Right atrium auricular region (tissue), 2 donors: ENCODE measurements around the gene EBF4. TPM values are rescaled to one million over a fixed set of nuclear protein-coding genes. Genes with fewer than 3 reads are reported as not detected.

Experiments used
- DNase-seq: peaks from one replicate; pipeline ENCODE4 v3.0.0-alpha.2; 2019; ENCODE audit warnings: low spot score
- H3K27ac ChIP-seq, 2 donors: fragments of 200-600 bp; sonication (generic); 1 replicate in 1 of 2; 2 replicates in 1 of 2; pipeline ENCODE4 v1.5.1; 2016 to 2019
- H3K27me3 ChIP-seq, 2 donors: fragments of 200-600 bp; sonication (generic); one replicate each; pipeline versions ENCODE4 v1.5.1 to v1.6.0; 2017 to 2019
- H3K36me3 ChIP-seq: fragments of 200-600 bp; sonication (generic); one replicate; pipeline ENCODE4 v1.5.1; 2016
- H3K4me1 ChIP-seq, 2 donors: fragments of 200-600 bp; sonication (generic); one replicate each; pipeline versions ENCODE4 v1.5.1 to v1.6.0; 2017 to 2019
- H3K4me3 ChIP-seq, 2 donors: fragments of 200-600 bp; sonication (generic); 1 replicate in 1 of 2; 2 replicates in 1 of 2; pipeline ENCODE4 v1.5.1; 2017 to 2019; ENCODE audit warnings: mild to moderate bottlenecking in 1 of 2, moderate library complexity in 1 of 2
- H3K9me3 ChIP-seq, 2 donors: fragments of 200-600 bp; sonication (generic); one replicate each; pipeline ENCODE4 v1.5.1; 2019
- CTCF ChIP-seq, 2 donors: fragments of 200-600 bp; sonication (generic); IDR thresholded peaks; one replicate each; pipeline ENCODE4 v1.5.1; 2019; ENCODE audit warnings: antibody characterized with exemption in 2 of 2
- total RNA-seq, 2 donors: library from RNA; depleted of rRNA; stranded (reverse); fragments of >200 nt; gene quantifications; one replicate each; pipeline ENCODE4 v1.1.0, GENCODE V29; 2016

EBF4 gene
- total RNA-seq, 2 donors from 2014 or later = 2.5 to 8.5 TPM

DNA sequence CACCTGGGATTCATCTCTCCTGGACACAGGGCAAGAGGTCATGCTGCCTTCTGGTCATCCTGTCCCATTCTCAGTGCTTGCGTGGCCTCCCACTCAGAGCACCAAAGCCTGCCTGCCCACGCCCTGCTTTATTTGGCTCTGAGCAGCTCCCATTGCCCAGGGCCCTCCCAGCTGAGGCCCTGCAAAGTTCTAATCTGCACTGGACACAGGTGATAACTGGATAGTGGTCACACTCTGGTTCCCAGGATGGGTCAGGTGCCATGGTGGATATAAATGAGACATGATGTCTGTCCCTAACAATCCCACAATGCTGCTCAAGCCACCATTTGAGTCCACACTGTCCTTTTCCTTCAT, 68.3 kb downstream of the EBF4 start:
- TF ChIP-seq CTCF (IDR thresholded peaks at IDR 0.05) = no peak
- no peaks in the 10 kb centered on the region for H3K4me1 ChIP-seq

GRCh38 chr20:2761885-2762284, 69.3 kb downstream of the EBF4 start:
- DNase-seq = no peak
- no peak for TF ChIP-seq CTCF (IDR thresholded peaks at IDR 0.05)
- no peaks in the 10 kb centered on the region for H3K27me3 ChIP-seq

More for the DNA sequence above, 68.3 kb downstream of the EBF4 start:
- no peak for DNase-seq
- no peaks in the 10 kb centered on the region for H3K36me3 ChIP-seq
- H3K27ac ChIP-seq = no peak overlapping the region
- no peak overlapping the region for H3K4me3 ChIP-seq
- no peaks in the 10 kb centered on the region for H3K9me3 ChIP-seq
- H3K27me3 ChIP-seq = no peaks in the 10 kb centered on the region

DNA sequence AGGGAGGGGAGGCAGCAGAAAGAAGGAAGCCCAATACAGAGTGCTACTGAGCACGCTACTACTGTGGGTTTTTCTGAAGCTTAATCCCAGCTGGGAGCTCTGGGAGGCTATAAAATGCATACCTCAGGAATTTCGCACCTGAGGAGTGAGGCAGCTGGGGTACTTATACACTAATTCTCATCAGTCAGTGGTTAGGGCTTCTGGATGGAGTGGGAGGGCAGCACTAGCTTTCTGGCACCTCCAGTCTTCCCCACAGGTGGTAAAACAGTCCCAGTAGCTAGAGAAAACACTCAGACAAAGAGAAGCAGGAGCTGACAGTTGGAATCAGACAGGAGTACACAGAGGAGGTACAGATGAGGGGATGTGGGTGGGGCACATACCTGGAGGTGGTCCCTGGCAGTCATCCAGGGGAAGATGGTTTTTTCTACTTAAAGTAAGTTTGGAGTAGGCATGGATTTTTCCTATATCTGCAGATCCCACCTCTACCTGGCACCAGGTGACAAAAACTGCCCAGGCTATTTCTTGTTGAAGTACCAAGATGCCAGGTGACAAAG, 70.1 kb downstream of the EBF4 start:
- H3K27me3 ChIP-seq = no peaks in the 10 kb centered on the region
- no peak for DNase-seq

More at GRCh38 chr20:2761885-2762284, 69.3 kb downstream of the EBF4 start:
- H3K4me1 ChIP-seq = no peaks in the 10 kb centered on the region
- no peak overlapping the region for H3K4me3 ChIP-seq
- no peaks in the 10 kb centered on the region for H3K9me3 ChIP-seq
- H3K36me3 ChIP-seq = no peaks in the 10 kb centered on the region
- H3K27ac ChIP-seq = no peak overlapping the region

DNA sequence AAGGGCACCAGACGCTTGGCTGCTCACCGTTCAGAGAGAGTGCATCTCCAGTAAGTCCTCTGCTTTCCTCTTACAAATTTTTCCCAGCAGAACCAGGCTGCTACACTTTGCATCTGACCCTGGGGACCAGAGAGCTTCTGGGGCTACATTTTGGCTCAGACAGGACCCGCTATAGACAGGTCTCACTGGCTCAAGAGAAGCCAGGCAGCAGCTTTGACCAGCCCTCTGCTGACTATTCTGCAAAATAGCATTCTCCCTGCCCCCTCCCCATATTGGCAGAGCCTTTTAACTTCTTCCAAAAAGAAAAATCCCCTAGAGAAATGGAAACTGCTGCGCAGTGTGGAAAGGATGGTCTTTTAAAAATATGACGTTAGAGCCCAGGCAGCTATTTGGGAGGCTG, 70.6 kb downstream of the EBF4 start:
- H3K4me3 ChIP-seq = no peak overlapping the region
- DNase-seq = no peak

More for the DNA sequence above, 70.1 kb downstream of the EBF4 start:
- Histone ChIP-seq H3K36me3 (no peaks in the 10 kb centered on the region), H3K4me1 (no peaks in the 10 kb centered on the region), H3K9me3 (no peaks in the 10 kb centered on the region), H3K4me3 (no peak overlapping the region), H3K27ac (no peak overlapping the region)
- no peak for TF ChIP-seq CTCF (IDR thresholded peaks at IDR 0.05)

DNA sequence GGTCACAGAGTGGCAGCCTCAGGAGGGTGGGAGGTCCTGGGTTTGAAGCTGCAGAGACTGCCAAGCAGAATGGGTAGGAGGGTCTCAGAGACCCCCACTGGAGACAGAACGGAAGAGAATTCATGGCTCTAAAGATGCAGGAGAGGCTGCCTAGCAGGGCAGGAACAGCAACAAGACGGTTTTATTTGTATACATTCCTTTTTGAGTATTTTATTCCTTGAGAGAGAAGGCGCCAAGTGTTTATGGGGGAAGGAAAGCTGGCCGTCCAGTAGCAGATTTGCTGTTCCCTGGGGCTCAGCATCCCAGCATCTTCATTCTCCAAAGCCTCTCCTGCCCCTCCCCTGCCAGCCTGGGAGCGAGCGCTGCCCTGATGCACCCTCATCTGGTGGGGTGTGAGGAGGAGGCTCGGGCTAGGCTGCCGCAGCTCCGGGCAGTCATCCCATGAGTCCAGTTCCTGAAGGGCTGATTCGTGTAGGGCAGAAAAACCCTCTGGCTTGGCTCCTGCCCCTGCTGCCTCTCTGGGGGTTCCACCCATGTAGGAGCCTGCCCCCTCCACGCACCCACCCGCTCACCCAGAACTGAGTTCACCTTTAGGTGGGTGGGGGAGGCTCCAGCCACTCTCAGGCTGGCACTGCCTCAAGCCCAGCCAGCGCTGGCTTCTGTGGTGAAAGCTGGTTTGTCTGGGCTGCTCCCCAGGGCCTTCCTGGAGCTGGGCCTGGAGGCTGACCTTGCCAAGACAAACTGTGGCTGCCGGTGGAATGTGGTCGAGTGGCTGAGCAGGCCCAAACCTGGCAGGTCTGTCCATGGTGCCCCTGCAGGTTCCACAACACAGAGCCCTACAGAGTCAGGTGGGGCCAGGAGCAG, 75.4 kb downstream of the EBF4 start:
- Histone ChIP-seq H3K36me3 (no peaks in the 10 kb centered on the region), H3K9me3 (no peaks in the 10 kb centered on the region), H3K27ac (no peak overlapping the region), H3K27me3 (no peaks in the 10 kb centered on the region), H3K4me1 (peaks cover 0 to 8% of the 10 kb centered on the region in 2 donors), H3K4me3 (no peak overlapping the region)
- no peak for DNase-seq
- no peak for TF ChIP-seq CTCF (IDR thresholded peaks at IDR 0.05)

More for the DNA sequence above, 70.6 kb downstream of the EBF4 start:
- no peaks in the 10 kb centered on the region for H3K27me3 ChIP-seq
- H3K4me1 ChIP-seq = peaks cover 0 to 5% of the 10 kb centered on the region in 2 donors
- H3K36me3 ChIP-seq = no peaks in the 10 kb centered on the region
- H3K27ac ChIP-seq = no peak overlapping the region
- TF ChIP-seq CTCF (IDR thresholded peaks at IDR 0.05) = no peak
- no peaks in the 10 kb centered on the region for H3K9me3 ChIP-seq
